ENCODE results near the gene GABRB1.

The GABRB1 gene

GRCh38 chr4:46993075-46994006 is 38.0 kb upstream of the GABRB1 start, which contains the start of gene GABRA4:
TSS of gene GABRA4 (minus strand) at chr4:46993581. CDS start at chr4:46993424, 157 bp downstream.
- 3% methylated on average over 65 of the region's 67 CpGs for WGBS
- peak within 1 kb of the TSS in 1 of 2 experiments; percentile 80 for H3K18ac ChIP-seq (ENCODE audit: low read depth in 1 of 2, low read length in 2 of 2)
- H3K4me2 ChIP-seq (ENCODE audit: low read length, poor library complexity, severe bottlenecking), result peak within 1 kb of the TSS; percentile 99
- no peak within 1 kb of the TSS for H3K27ac ChIP-seq (ENCODE audit: low read length, poor library complexity, severe bottlenecking)
- peak within 1 kb of the TSS; percentile 45 for H4K8ac ChIP-seq (ENCODE audit: low read length)
- peak within 1 kb of the TSS; percentile 91 for H2AFZ ChIP-seq (ENCODE audit: low read depth, low read length)
- H3K4me1 ChIP-seq (ENCODE audit: control insufficient read depth, insufficient read depth, low read depth, low read length), result peaks cover 14% of the 10 kb centered on the region
- peak within 1 kb of the TSS in 1 of 2 experiments; percentile 89 for H3K23ac ChIP-seq (ENCODE audit: low read length in 2 of 2)
- H3K4me3 ChIP-seq (ENCODE audit: insufficient read depth in 1 of 2, low read depth in 1 of 2, low read length in 2 of 2), result peak within 1 kb of the TSS; percentile 58 to 60
- peaks cover 45 to 53% of the 10 kb centered on the region in 2 experiments for H3K27me3 ChIP-seq (ENCODE audit: control insufficient read depth in 1 of 2, insufficient read depth in 1 of 2, low read length in 2 of 2)
- no peak within 1 kb of the TSS for H2BK120ac ChIP-seq (ENCODE audit: low read depth, low read length)
- no peaks in the 10 kb centered on the region for H3K36me3 ChIP-seq (ENCODE audit: control insufficient read depth in 1 of 2, insufficient read depth in 2 of 2, low read depth in 1 of 2, low read length in 2 of 2)
- no peak within 1 kb of the TSS for H2BK5ac ChIP-seq (ENCODE audit: low read depth, low read length, poor library complexity, severe bottlenecking)
- H2BK15ac ChIP-seq (ENCODE audit: low read depth, poor library complexity, severe bottlenecking), result peak within 1 kb of the TSS; percentile 19
- H3K9me3 ChIP-seq (ENCODE audit: control insufficient read depth, low read length), result no peaks in the 10 kb centered on the region
- no peaks in the 10 kb centered on the region for H3K79me1 ChIP-seq (replicated peaks; ENCODE audit: low read length, poor library complexity, severe bottlenecking)
- H3K14ac ChIP-seq (ENCODE audit: low read length in 2 of 2), result peak within 1 kb of the TSS in 1 of 2 experiments; percentile 93
- no peak within 1 kb of the TSS for H2AK5ac ChIP-seq (ENCODE audit: low read length, severe bottlenecking)
- no peak within 1 kb of the TSS for H3K9ac ChIP-seq (ENCODE audit: low read length)
- H3K4ac ChIP-seq (ENCODE audit: low read depth in 1 of 2, low read length in 2 of 2), result no peak within 1 kb of the TSS
- H4K91ac ChIP-seq (ENCODE audit: low read length), result no peak within 1 kb of the TSS
- peak within 1 kb of the TSS in 1 of 2 experiments; percentile 39 for H2BK12ac ChIP-seq (ENCODE audit: low read length in 2 of 2)
- DNase-seq, result peak; percentile 31

- no peak overlapping the region for H3K14ac ChIP-seq (ENCODE audit: low read length in 2 of 2)
- no peaks in the 10 kb centered on the region for H3K9me3 ChIP-seq (ENCODE audit: control insufficient read depth, low read length)
- peak overlapping the region; percentile 91 for H2AFZ ChIP-seq (ENCODE audit: low read depth, low read length)
- H4K91ac ChIP-seq (ENCODE audit: low read length), result no peak overlapping the region
- no peaks in the 10 kb centered on the region for H3K79me1 ChIP-seq (replicated peaks; ENCODE audit: low read length, poor library complexity, severe bottlenecking)
- H3K23ac ChIP-seq (ENCODE audit: low read length in 2 of 2), result peak overlapping the region in 1 of 2 experiments; percentile 64
- H4K8ac ChIP-seq (ENCODE audit: low read length), result no peak overlapping the region
- no peak overlapping the region for H2BK5ac ChIP-seq (ENCODE audit: low read depth, low read length, poor library complexity, severe bottlenecking)
- peak overlapping the region; percentile 99 for H3K4me2 ChIP-seq (ENCODE audit: low read length, poor library complexity, severe bottlenecking)
- H3K4ac ChIP-seq (ENCODE audit: low read depth in 1 of 2, low read length in 2 of 2), result no peak overlapping the region
- peak overlapping the region in 1 of 2 experiments; percentile 59 for H3K18ac ChIP-seq (ENCODE audit: low read depth in 1 of 2, low read length in 2 of 2)
- peak overlapping the region; percentile 58 to 60 for H3K4me3 ChIP-seq (ENCODE audit: insufficient read depth in 1 of 2, low read depth in 1 of 2, low read length in 2 of 2)
- H3K4me1 ChIP-seq (ENCODE audit: control insufficient read depth, insufficient read depth, low read depth, low read length), result peaks cover 14% of the 10 kb centered on the region
- H2AK5ac ChIP-seq (ENCODE audit: low read length, severe bottlenecking), result no peak overlapping the region
- H2BK120ac ChIP-seq (ENCODE audit: low read depth, low read length), result no peak overlapping the region
- H3K9ac ChIP-seq (ENCODE audit: low read length), result no peak overlapping the region
- peaks cover 45 to 47% of the 10 kb centered on the region in 2 experiments for H3K27me3 ChIP-seq (ENCODE audit: control insufficient read depth in 1 of 2, insufficient read depth in 1 of 2, low read length in 2 of 2)
- no peak overlapping the region for H3K27ac ChIP-seq (ENCODE audit: low read length, poor library complexity, severe bottlenecking)
- 11% methylated on average over 8 of the region's 14 CpGs for WGBS
- H2BK15ac ChIP-seq (ENCODE audit: low read depth, poor library complexity, severe bottlenecking), result no peak overlapping the region
- no peaks in the 10 kb centered on the region for H3K36me3 ChIP-seq (ENCODE audit: control insufficient read depth in 1 of 2, insufficient read depth in 2 of 2, low read depth in 1 of 2, low read length in 2 of 2)
- no peak for DNase-seq
- no peak overlapping the region for H2BK12ac ChIP-seq (ENCODE audit: low read length in 2 of 2)
These were observed 37.4 kb upstream of the GABRB1 start for GRCh38 chr4:46994007-46994405.

GRCh38 chr4:46999566-46999965 is 31.8 kb upstream of the GABRB1 start:
- H3K23ac ChIP-seq (ENCODE audit: low read length in 2 of 2), result no peak overlapping the region
- H3K4me3 ChIP-seq (ENCODE audit: insufficient read depth in 1 of 2, low read depth in 1 of 2, low read length in 2 of 2), result no peak overlapping the region
- no peak overlapping the region for H2AFZ ChIP-seq (ENCODE audit: low read depth, low read length)
- no peak overlapping the region for H2BK12ac ChIP-seq (ENCODE audit: low read length in 2 of 2)
- no peak overlapping the region for H2BK120ac ChIP-seq (ENCODE audit: low read depth, low read length)
- H3K27ac ChIP-seq (ENCODE audit: low read length, poor library complexity, severe bottlenecking), result no peak overlapping the region
- no peak overlapping the region for H4K91ac ChIP-seq (ENCODE audit: low read length)
- peak; percentile 64 for DNase-seq
- peaks cover 7 to 11% of the 10 kb centered on the region in 2 experiments for H3K27me3 ChIP-seq (ENCODE audit: control insufficient read depth in 1 of 2, insufficient read depth in 1 of 2, low read length in 2 of 2)
- no peak overlapping the region for H3K18ac ChIP-seq (ENCODE audit: low read depth in 1 of 2, low read length in 2 of 2)
- no peak overlapping the region for H2AK5ac ChIP-seq (ENCODE audit: low read length, severe bottlenecking)
- H3K4me2 ChIP-seq (ENCODE audit: low read length, poor library complexity, severe bottlenecking), result no peak overlapping the region
- no peaks in the 10 kb centered on the region for H3K36me3 ChIP-seq (ENCODE audit: control insufficient read depth in 1 of 2, insufficient read depth in 2 of 2, low read depth in 1 of 2, low read length in 2 of 2)
- no peak overlapping the region for H2BK15ac ChIP-seq (ENCODE audit: low read depth, poor library complexity, severe bottlenecking)
- H3K14ac ChIP-seq (ENCODE audit: low read length in 2 of 2), result no peak overlapping the region
- H3K4me1 ChIP-seq (ENCODE audit: control insufficient read depth, insufficient read depth, low read depth, low read length), result no peaks in the 10 kb centered on the region
- H3K9ac ChIP-seq (ENCODE audit: low read length), result no peak overlapping the region
- no peaks in the 10 kb centered on the region for H3K79me1 ChIP-seq (replicated peaks; ENCODE audit: low read length, poor library complexity, severe bottlenecking)
- H2BK5ac ChIP-seq (ENCODE audit: low read depth, low read length, poor library complexity, severe bottlenecking), result no peak overlapping the region
- no peak overlapping the region for H3K4ac ChIP-seq (ENCODE audit: low read depth in 1 of 2, low read length in 2 of 2)
- H4K8ac ChIP-seq (ENCODE audit: low read length), result no peak overlapping the region
- no peaks in the 10 kb centered on the region for H3K9me3 ChIP-seq (ENCODE audit: control insufficient read depth, low read length)

- Histone ChIP-seq H2AFZ (ENCODE audit: low read depth, low read length) (no peak overlapping the region), H3K4me2 (ENCODE audit: low read length, poor library complexity, severe bottlenecking) (no peak overlapping the region), H4K8ac (ENCODE audit: low read length) (no peak overlapping the region), H3K27ac (ENCODE audit: low read length, poor library complexity, severe bottlenecking) (no peak overlapping the region), H2BK15ac (ENCODE audit: low read depth, poor library complexity, severe bottlenecking) (peak overlapping the region; percentile 28), H3K36me3 (ENCODE audit: control insufficient read depth in 1 of 2, insufficient read depth in 2 of 2, low read depth in 1 of 2, low read length in 2 of 2) (no peaks in the 10 kb centered on the region), H2BK12ac (ENCODE audit: low read length in 2 of 2) (no peak overlapping the region), H2BK5ac (ENCODE audit: low read depth, low read length, poor library complexity, severe bottlenecking) (no peak overlapping the region), H3K18ac (ENCODE audit: low read depth in 1 of 2, low read length in 2 of 2) (no peak overlapping the region), H3K79me1 (replicated peaks; ENCODE audit: low read length, poor library complexity, severe bottlenecking) (no peaks in the 10 kb centered on the region), H3K4me1 (ENCODE audit: control insufficient read depth, insufficient read depth, low read depth, low read length) (no peaks in the 10 kb centered on the region), H2AK5ac (ENCODE audit: low read length, severe bottlenecking) (no peak overlapping the region), H4K91ac (ENCODE audit: low read length) (no peak overlapping the region), H3K4me3 (ENCODE audit: insufficient read depth in 1 of 2, low read depth in 1 of 2, low read length in 2 of 2) (no peak overlapping the region), H3K27me3 (ENCODE audit: control insufficient read depth in 1 of 2, insufficient read depth in 1 of 2, low read length in 2 of 2) (peaks cover 0 to 3% of the 10 kb centered on the region in 2 experiments), H2BK120ac (ENCODE audit: low read depth, low read length) (no peak overlapping the region), H3K4ac (ENCODE audit: low read depth in 1 of 2, low read length in 2 of 2) (no peak overlapping the region), H3K23ac (ENCODE audit: low read length in 2 of 2) (no peak overlapping the region), H3K9me3 (ENCODE audit: control insufficient read depth, low read length) (no peaks in the 10 kb centered on the region), H3K14ac (ENCODE audit: low read length in 2 of 2) (no peak overlapping the region), H3K9ac (ENCODE audit: low read length) (no peak overlapping the region)
- no peak for DNase-seq
- WGBS, result 100% methylated on average over 1 of the region's 1 CpG
These were observed 31.0 kb upstream of the GABRB1 start for GRCh38 chr4:47000406-47000805.
